Activated naive CD4-positive, alpha-beta T cell treated with anti-CD3 and anti-CD28 coated beads, Interleukin-2, amount 50 U/mL, for 24 hours (primary cell): ENCODE data around the gene MB21D2.
"Not testable (repeated sequence)": the region's sequence is repeated elsewhere in the genome, so short reads cannot be mapped to it uniquely, and the experiment has no call there.

Experiments
- H3K27ac Mint-ChIP-seq: one replicate; pipeline ENCODE4 v1.8.0; 2021; ENCODE audit warnings: mild to moderate bottlenecking, mixed read lengths
- H3K27me3 Mint-ChIP-seq: one replicate; pipeline ENCODE4 v1.8.0; 2021; ENCODE audit warnings: mixed read lengths
- H3K36me3 Mint-ChIP-seq: one replicate; pipeline ENCODE4 v1.8.0; 2021; ENCODE audit warnings: mixed read lengths
- H3K4me1 Mint-ChIP-seq: one replicate; pipeline ENCODE4 v1.8.0; 2021; ENCODE audit warnings: mixed read lengths
- H3K4me3 Mint-ChIP-seq: one replicate; pipeline ENCODE4 v1.8.0; 2021; ENCODE audit warnings: mild to moderate bottlenecking, mixed read lengths
- H3K9me3 Mint-ChIP-seq: one replicate; pipeline ENCODE4 v1.8.0; 2021; ENCODE audit warnings: mixed read lengths

Gene MB21D2

GRCh38 chr3:192861972-192862371 lies 55.7 kb downstream of the MB21D2 start:
- no peak overlapping the region for H3K4me3 Mint-ChIP-seq
- H3K27me3 Mint-ChIP-seq = no peaks in the 10 kb centered on the region
- H3K27ac Mint-ChIP-seq = no peak overlapping the region
- H3K36me3 Mint-ChIP-seq = no peaks in the 10 kb centered on the region
- H3K9me3 Mint-ChIP-seq = no peaks in the 10 kb centered on the region
- peaks cover 18% of the 10 kb centered on the region for H3K4me1 Mint-ChIP-seq

- H3K27ac Mint-ChIP-seq = no peak overlapping the region
- no peaks in the 10 kb centered on the region for H3K36me3 Mint-ChIP-seq
- no peaks in the 10 kb centered on the region for H3K27me3 Mint-ChIP-seq
- peaks cover 18% of the 10 kb centered on the region for H3K4me1 Mint-ChIP-seq
- H3K9me3 Mint-ChIP-seq = no peaks in the 10 kb centered on the region
- no peak overlapping the region for H3K4me3 Mint-ChIP-seq
Measured at GRCh38 chr3:192860454-192860853, 57.2 kb downstream of the MB21D2 start.

- Mint-ChIP-seq H3K4me3 (no peak overlapping the region), H3K27me3 (no peaks in the 10 kb centered on the region), H3K4me1 (peaks cover 18% of the 10 kb centered on the region), H3K36me3 (no peaks in the 10 kb centered on the region), H3K9me3 (no peaks in the 10 kb centered on the region), H3K27ac (no peak overlapping the region)
Measured at GRCh38 chr3:192858849-192859585, 58.6 kb downstream of the MB21D2 start.

GRCh38 chr3:192857260-192857661 lies 60.4 kb downstream of the MB21D2 start:
- H3K36me3 Mint-ChIP-seq = no peaks in the 10 kb centered on the region
- no peak overlapping the region for H3K4me3 Mint-ChIP-seq
- H3K27me3 Mint-ChIP-seq = no peaks in the 10 kb centered on the region
- peaks cover 15% of the 10 kb centered on the region for H3K4me1 Mint-ChIP-seq
- no peaks in the 10 kb centered on the region for H3K9me3 Mint-ChIP-seq
- H3K27ac Mint-ChIP-seq = no peak overlapping the region

DNA sequence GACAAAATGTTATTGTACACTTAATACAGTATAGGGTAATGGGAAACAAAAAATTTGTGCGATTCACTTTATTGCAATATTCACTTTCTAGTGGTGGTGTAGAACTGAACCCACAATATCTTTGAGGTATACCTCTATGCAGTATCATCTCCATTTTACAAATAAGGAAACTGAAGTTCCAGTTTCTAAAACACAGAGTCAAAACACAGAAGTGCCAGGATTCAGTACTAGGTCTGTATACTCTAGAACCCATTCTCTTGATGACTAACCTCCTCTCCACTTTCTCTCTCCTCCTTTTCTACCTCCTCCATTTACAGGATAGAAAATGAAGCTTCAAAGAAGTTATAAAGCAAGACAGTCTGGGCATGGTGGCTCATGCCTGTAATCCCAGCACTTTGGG lies 62.2 kb downstream of the MB21D2 start:
- Mint-ChIP-seq H3K9me3 (no peaks in the 10 kb centered on the region), H3K4me3 (no peak overlapping the region), H3K4me1 (peaks cover 16% of the 10 kb centered on the region), H3K27ac (no peak overlapping the region), H3K27me3 (no peaks in the 10 kb centered on the region), H3K36me3 (no peaks in the 10 kb centered on the region)

GRCh38 chr3:192851821-192852372 lies 65.8 kb downstream of the MB21D2 start:
- Mint-ChIP-seq H3K27me3 (no peaks in the 10 kb centered on the region), H3K27ac (no peak overlapping the region), H3K9me3 (no peaks in the 10 kb centered on the region), H3K4me3 (no peak overlapping the region), H3K4me1 (peaks cover 10% of the 10 kb centered on the region), H3K36me3 (no peaks in the 10 kb centered on the region)

DNA sequence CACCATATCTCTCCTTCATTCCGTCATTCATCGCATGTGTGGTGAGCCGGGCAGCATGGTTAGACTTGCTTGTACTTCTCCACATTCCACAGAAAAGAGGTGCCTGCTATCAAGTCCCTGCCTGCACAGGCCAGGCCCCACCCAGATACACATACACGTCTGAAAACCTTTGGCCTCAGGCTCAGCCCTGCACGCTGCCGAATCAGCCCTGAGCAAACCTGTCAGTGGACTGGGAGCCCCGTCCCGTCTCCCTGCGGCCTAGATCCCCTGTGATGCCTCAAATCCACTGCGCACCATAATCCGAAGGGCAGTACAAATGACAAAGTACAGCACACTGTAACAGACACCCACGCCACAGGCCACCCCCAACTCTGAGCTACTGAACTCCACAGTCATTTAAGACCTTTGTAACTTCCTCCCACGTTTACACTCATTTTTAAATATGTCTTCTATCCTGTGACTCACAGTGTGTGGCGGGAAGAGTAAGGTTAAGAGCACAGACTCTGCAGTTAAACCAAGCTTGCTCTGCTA lies 67.1 kb downstream of the MB21D2 start:
- H3K27ac Mint-ChIP-seq = no peak overlapping the region
- H3K4me1 Mint-ChIP-seq = peaks cover 10% of the 10 kb centered on the region
- H3K4me3 Mint-ChIP-seq = no peak overlapping the region
- no peaks in the 10 kb centered on the region for H3K27me3 Mint-ChIP-seq
- H3K36me3 Mint-ChIP-seq = no peaks in the 10 kb centered on the region
- H3K9me3 Mint-ChIP-seq = no peaks in the 10 kb centered on the region

DNA sequence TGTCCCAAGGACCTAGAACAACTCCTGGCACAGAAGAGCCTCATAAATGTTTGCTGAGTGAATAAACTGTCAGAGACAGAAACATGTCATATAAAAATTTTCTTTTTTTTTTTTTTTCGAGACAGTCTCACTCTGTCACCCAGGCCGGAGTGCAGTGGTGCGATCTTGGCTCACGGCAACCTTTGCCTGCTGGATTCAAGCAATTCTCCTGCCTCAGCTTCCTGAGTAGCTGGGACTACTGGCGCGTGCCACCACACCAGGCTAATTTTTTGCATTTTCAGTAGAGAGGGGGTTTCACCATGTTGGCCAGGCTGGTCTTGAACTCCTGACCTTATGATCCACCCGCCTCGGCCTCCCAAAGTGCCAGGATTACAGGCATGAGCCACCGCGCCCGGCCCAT lies 67.8 kb downstream of the MB21D2 start:
- not testable (repeated sequence) for H3K9me3 Mint-ChIP-seq, H3K4me1 Mint-ChIP-seq, H3K27ac Mint-ChIP-seq, H3K36me3 Mint-ChIP-seq, H3K4me3 Mint-ChIP-seq, H3K27me3 Mint-ChIP-seq

DNA sequence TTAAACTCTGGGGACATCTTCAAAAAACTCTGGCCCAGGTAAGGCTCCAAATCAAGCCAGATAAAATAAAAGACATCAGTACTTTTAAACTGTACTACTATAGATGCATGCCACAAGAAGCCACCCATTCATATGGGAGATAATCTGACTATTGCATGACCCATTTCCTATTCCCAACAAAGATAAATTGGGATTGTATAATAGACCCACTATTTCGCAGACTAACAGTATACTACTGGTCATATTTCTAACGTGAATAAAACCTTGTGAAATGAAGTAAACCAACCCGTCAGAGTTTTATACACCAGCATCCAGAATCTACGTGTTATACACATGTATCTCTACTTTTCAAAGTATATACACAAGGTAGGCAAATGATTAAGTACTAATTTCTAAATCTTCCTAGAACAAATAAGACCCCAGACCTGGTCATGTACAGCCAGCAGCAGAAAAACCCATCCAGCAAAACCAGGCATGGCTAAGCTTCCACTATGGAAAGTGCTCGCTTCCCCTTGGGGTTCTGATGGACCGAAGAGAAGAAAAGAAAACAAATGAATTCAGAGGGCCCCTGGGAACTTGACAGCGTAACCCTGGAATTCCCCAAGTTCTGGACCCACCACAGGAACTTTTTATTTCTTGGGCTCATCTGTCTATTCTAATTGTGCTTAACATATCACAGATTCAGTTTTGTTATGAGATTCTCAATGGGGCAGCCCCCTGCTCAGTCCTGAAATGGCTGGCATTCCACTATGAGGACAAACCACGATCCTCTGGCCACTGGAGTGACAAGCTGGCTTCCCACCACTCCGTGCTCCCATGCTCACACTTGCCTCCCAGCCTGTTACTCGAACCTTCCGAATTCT lies 69.1 kb downstream of the MB21D2 start:
- no peak overlapping the region for H3K27ac Mint-ChIP-seq
- H3K9me3 Mint-ChIP-seq = no peaks in the 10 kb centered on the region
- no peak overlapping the region for H3K4me3 Mint-ChIP-seq
- no peaks in the 10 kb centered on the region for H3K27me3 Mint-ChIP-seq
- peaks cover 10% of the 10 kb centered on the region for H3K4me1 Mint-ChIP-seq
- H3K36me3 Mint-ChIP-seq = no peaks in the 10 kb centered on the region

DNA sequence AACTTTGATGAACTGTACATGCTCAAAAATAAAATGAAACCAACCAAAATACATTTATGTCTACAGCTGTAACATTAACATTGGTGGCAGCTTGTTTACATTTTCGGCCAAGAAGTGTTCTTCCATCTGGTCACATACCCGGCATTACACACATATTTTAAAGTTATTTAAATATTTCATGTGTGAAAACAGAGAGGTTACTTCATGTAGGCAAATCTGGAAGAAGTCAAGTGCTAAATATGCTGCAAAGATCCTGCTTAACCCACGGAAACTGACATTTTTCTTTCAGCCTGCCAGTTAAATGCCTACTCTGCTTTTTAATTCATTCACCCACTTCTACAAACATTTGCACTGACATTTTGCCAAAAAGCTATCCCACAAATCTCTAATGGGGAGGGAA lies 69.7 kb downstream of the MB21D2 start:
- no peaks in the 10 kb centered on the region for H3K9me3 Mint-ChIP-seq
- no peaks in the 10 kb centered on the region for H3K36me3 Mint-ChIP-seq
- no peak overlapping the region for H3K27ac Mint-ChIP-seq
- H3K4me1 Mint-ChIP-seq = peaks cover 10% of the 10 kb centered on the region
- H3K4me3 Mint-ChIP-seq = no peak overlapping the region
- no peaks in the 10 kb centered on the region for H3K27me3 Mint-ChIP-seq

DNA sequence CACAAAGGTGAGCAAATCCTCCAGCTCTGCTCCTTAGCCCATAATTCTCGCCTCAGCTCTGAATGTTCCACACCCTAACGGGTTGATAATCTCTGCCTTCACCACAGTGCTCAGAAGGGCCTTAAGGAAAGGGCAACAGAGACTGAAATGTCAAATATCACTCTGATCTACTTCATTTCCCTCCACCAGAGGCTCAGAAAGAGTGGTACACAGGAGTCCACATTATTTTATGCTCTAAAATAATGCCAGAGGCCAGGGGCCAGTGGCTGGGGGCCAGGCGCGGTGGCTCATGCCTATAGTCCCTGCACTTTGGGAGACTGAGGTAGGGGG lies 72.2 kb downstream of the MB21D2 start:
- H3K27me3 Mint-ChIP-seq = no peaks in the 10 kb centered on the region
- no peak overlapping the region for H3K4me3 Mint-ChIP-seq
- H3K4me1 Mint-ChIP-seq = peaks cover 6% of the 10 kb centered on the region
- H3K9me3 Mint-ChIP-seq = no peaks in the 10 kb centered on the region
- H3K27ac Mint-ChIP-seq = no peak overlapping the region
- no peaks in the 10 kb centered on the region for H3K36me3 Mint-ChIP-seq

- Mint-ChIP-seq H3K27me3 (no peaks in the 10 kb centered on the region), H3K27ac (no peak overlapping the region), H3K9me3 (no peaks in the 10 kb centered on the region), H3K36me3 (no peaks in the 10 kb centered on the region), H3K4me3 (no peak overlapping the region), H3K4me1 (peaks cover 4% of the 10 kb centered on the region)
Measured at GRCh38 chr3:192844836-192845525, 72.7 kb downstream of the MB21D2 start.

DNA sequence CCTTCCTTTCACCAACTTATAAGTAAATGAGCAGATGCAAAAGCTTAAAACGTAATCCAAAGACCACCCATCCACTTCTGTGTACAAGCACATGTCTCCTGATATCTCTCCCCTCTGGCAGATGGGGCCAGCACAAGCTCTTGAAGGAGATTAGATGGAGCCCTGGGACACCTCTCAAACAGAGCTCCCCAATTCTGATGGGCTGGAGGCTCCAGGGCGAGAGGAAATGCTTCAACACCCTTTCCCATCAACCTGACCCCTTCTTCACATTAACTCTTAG lies 73.2 kb downstream of the MB21D2 start:
- H3K27me3 Mint-ChIP-seq = no peaks in the 10 kb centered on the region
- H3K36me3 Mint-ChIP-seq = no peaks in the 10 kb centered on the region
- H3K4me1 Mint-ChIP-seq = peaks cover 4% of the 10 kb centered on the region
- no peak overlapping the region for H3K27ac Mint-ChIP-seq
- H3K4me3 Mint-ChIP-seq = no peak overlapping the region
- H3K9me3 Mint-ChIP-seq = no peaks in the 10 kb centered on the region

DNA sequence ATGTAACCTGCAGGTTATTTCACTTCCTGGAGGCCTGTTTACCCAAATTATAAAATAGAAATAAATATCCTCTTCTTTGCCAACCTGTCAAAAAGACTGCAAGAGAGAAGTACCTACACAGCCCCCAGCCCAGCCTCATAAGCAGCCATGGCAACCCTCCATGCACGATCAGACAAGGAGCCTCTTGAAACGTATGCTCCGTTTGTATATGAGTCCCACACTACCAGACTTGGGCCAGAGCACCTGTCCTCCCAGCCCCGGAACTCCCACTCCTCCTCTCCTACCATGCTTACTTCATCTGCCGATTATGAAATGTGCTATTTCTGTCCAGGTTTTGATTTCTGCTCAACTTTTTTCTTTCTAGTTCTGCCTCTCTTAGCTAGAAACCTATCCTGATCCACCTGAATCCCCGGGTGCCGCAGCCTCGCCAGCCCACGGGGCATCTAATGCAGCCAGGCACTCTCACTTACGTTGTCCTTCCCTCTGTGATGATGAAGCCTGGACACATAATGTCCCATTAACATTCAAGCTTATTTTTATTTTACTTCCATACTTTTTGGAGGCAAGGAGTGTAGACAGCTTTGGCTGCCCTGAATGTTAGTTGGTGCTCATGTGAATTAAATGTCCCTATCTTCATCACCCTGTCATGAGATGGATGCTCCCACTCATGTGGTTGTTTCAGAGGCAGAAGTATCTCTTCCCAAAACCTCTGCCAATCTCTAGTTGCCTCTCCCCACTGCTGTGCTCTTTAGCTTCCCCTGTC lies 73.8 kb downstream of the MB21D2 start:
- Mint-ChIP-seq H3K4me3 (no peak overlapping the region), H3K9me3 (no peaks in the 10 kb centered on the region), H3K4me1 (peaks cover 4% of the 10 kb centered on the region), H3K36me3 (no peaks in the 10 kb centered on the region), H3K27me3 (no peaks in the 10 kb centered on the region), H3K27ac (no peak overlapping the region)

- H3K27ac Mint-ChIP-seq = no peak overlapping the region
- H3K9me3 Mint-ChIP-seq = no peaks in the 10 kb centered on the region
- H3K27me3 Mint-ChIP-seq = no peaks in the 10 kb centered on the region
- no peak overlapping the region for H3K4me3 Mint-ChIP-seq
- no peaks in the 10 kb centered on the region for H3K36me3 Mint-ChIP-seq
- H3K4me1 Mint-ChIP-seq = peaks cover 4% of the 10 kb centered on the region
Measured at GRCh38 chr3:192843119-192843518, 74.5 kb downstream of the MB21D2 start.
